Liver (tissue), 9 donors: Measurements from ENCODE around the gene TAF1B. TPM values are rescaled to one million over a fixed set of nuclear protein-coding genes. Genes with fewer than 3 reads are reported as not detected.
A peak's percentile ranks its signal among the peaks of the same experiment; 100 is the strongest.

Source experiments
- DNase-seq: peaks from one replicate; pipeline ENCODE4 v3.0.0-alpha.2; 2017; ENCODE audit warnings: low spot score
- H3K27ac ChIP-seq, 2 donors: one replicate each; pipeline ENCODE4 v1.7.0; 2013; ENCODE audit warnings: inconsistent platforms in 2 of 2, low read length in 2 of 2, control low read depth in 1 of 2, low read depth in 1 of 2, mild to moderate bottlenecking in 1 of 2
- H3K27me3 ChIP-seq, 4 donors: one replicate each; pipeline versions ENCODE4 v1.6.1 to v1.7.0; 2013; ENCODE audit warnings: low read length in 3 of 4, inconsistent platforms in 1 of 4, mild to moderate bottlenecking in 1 of 4, moderate library complexity in 1 of 4; ENCODE audit not compliant: control insufficient read depth in 4 of 4, insufficient read depth in 4 of 4
- H3K36me3 ChIP-seq, 4 donors: one replicate each; pipeline versions ENCODE4 v1.6.1 to v1.7.0; 2013; ENCODE audit warnings: low read length in 3 of 4, mild to moderate bottlenecking in 3 of 4, low read depth in 1 of 4, moderate library complexity in 1 of 4; ENCODE audit not compliant: control insufficient read depth in 4 of 4, insufficient read depth in 3 of 4
- H3K4me1 ChIP-seq, 4 donors: one replicate each; pipeline versions ENCODE4 v1.6.1 to v1.7.0; 2013; ENCODE audit warnings: low read length in 3 of 4, mild to moderate bottlenecking in 3 of 4, moderate library complexity in 1 of 4; ENCODE audit not compliant: control insufficient read depth in 4 of 4, insufficient read depth in 4 of 4
- H3K4me3 ChIP-seq, 3 donors: one replicate each; pipeline versions ENCODE4 v1.6.1 to v1.7.0; 2013; ENCODE audit warnings: low read length in 3 of 3, control low read depth in 1 of 3, low read depth in 1 of 3, mild to moderate bottlenecking in 1 of 3
- H3K9ac ChIP-seq, 2 donors: one replicate each; pipeline ENCODE4 v1.7.0; 2013; ENCODE audit warnings: low read length in 2 of 2, mild to moderate bottlenecking in 2 of 2, moderate library complexity in 2 of 2, control low read depth in 1 of 2, low read depth in 1 of 2
- H3K9me3 ChIP-seq, 4 donors: one replicate each; pipeline versions ENCODE4 v1.6.1 to v1.7.0; 2013; ENCODE audit warnings: low read length in 3 of 4; ENCODE audit not compliant: control insufficient read depth in 4 of 4
- EGR1 ChIP-seq, 2 donors: IDR thresholded peaks; 2 replicates each; pipeline ENCODE4 v1.6.1; 2016 to 2018; ENCODE audit warnings: antibody characterized with exemption in 2 of 2, low read depth in 2 of 2
- FOXA1 ChIP-seq: IDR thresholded peaks from 2 replicates; pipeline ENCODE4 v1.6.1; 2016; ENCODE audit warnings: antibody characterized with exemption
- FOXA2 ChIP-seq: IDR thresholded peaks from 2 replicates; pipeline ENCODE4 v1.6.1; 2016; ENCODE audit warnings: antibody characterized with exemption
- GABPA ChIP-seq, 2 donors: IDR thresholded peaks in 1 of 2; conservative IDR thresholded peaks in 1 of 2; 2 replicates each; pipeline ENCODE4 v1.6.1; 2016; ENCODE audit warnings: antibody characterized with exemption in 2 of 2, mild to moderate bottlenecking in 1 of 2, moderate library complexity in 1 of 2
- HNF4A ChIP-seq, 2 donors: conservative IDR thresholded peaks; 2 replicates each; pipeline ENCODE4 v1.6.1; 2016; ENCODE audit warnings: antibody characterized with exemption in 2 of 2, mild to moderate bottlenecking in 2 of 2
- HNF4G ChIP-seq: IDR thresholded peaks from 2 replicates; pipeline ENCODE4 v1.6.1; 2016; ENCODE audit warnings: antibody characterized with exemption
- JUND ChIP-seq, 2 donors: IDR thresholded peaks; 2 replicates each; pipeline ENCODE4 v1.6.1; 2016; ENCODE audit warnings: antibody characterized with exemption in 2 of 2
- NR2F2 ChIP-seq: IDR thresholded peaks from 2 replicates; pipeline ENCODE4 v1.6.1; 2016; ENCODE audit warnings: antibody characterized with exemption
- RAD21 ChIP-seq, 2 donors: IDR thresholded peaks; 2 replicates each; pipeline ENCODE4 v1.6.1; 2016; ENCODE audit warnings: antibody characterized with exemption in 2 of 2, mild to moderate bottlenecking in 2 of 2
- RXRA ChIP-seq, 2 donors: IDR thresholded peaks; 2 replicates each; pipeline ENCODE4 v1.6.1; 2017 to 2018; ENCODE audit warnings: antibody characterized with exemption in 2 of 2, mild to moderate bottlenecking in 1 of 2
- SP1 ChIP-seq: IDR thresholded peaks from 2 replicates; pipeline ENCODE4 v1.6.1; 2018; ENCODE audit warnings: antibody characterized with exemption, mild to moderate bottlenecking
- TAF1 ChIP-seq: conservative IDR thresholded peaks from 2 replicates; pipeline ENCODE4 v1.6.1; 2016; ENCODE audit warnings: antibody characterized with exemption, mild to moderate bottlenecking
- YY1 ChIP-seq: IDR thresholded peaks from 2 replicates; pipeline ENCODE4 v1.6.1; 2016; ENCODE audit warnings: antibody characterized with exemption, mild to moderate bottlenecking
- WGBS: extraction: QIAGEN DNeasy Blood & Tissue Kit; methylation state at CpG from one replicate; pipeline ENCODE4 v1.1.7; 2013; 5-methylcytosine and 5-hydroxymethylcytosine counted together
- polyA plus RNA-seq, 2 donors: library from polyadenylated mRNA; stranded (reverse) in 1 of 2; unstranded in 1 of 2; fragments of 200-250 nt in 1 of 2; fragments of >200 nt in 1 of 2; fragmentation: Nextera tagmentation in 1 of 2; extraction: Ambion mirVana in 1 of 2; gene quantifications; one replicate each; pipeline versions ENCODE4 v1.2.1 to v1.2.3, GENCODE V29; 2013 to 2015
- total RNA-seq, 2 donors: library from RNA; depleted of rRNA; stranded (reverse); fragments of >200 nt; gene quantifications; one replicate each; pipeline ENCODE4 v1.2.3, GENCODE V29; 2014
- TF ChIP-seq, protein P1 (sequence below): IDR thresholded peaks from 2 replicates; pipeline ENCODE4 v1.6.1; 2016; ENCODE audit warnings: antibody characterized with exemption, mild to moderate bottlenecking
- TF ChIP-seq, protein P2 (sequence below): IDR thresholded peaks from 2 replicates; pipeline ENCODE4 v1.6.1; 2016; ENCODE audit warnings: antibody characterized with exemption
- TF ChIP-seq, protein P3 (sequence below): IDR thresholded peaks from 2 replicates; pipeline ENCODE4 v1.6.1; 2016; ENCODE audit warnings: antibody characterized with exemption
- TF ChIP-seq, protein P4 (sequence below): fragments of 150-350 bp; IDR thresholded peaks from 2 replicates; pipeline ENCODE4 v1.5.1; 2017; ENCODE audit warnings: improper control_type of control experiment, low read depth, low read length; ENCODE audit not compliant: missing input control
- TF ChIP-seq, protein P5 (sequence below): IDR thresholded peaks from 2 replicates; pipeline ENCODE4 v1.6.1; 2016; ENCODE audit warnings: antibody characterized with exemption
- donor health status: healthy.
- donor health status: healthy.
- donor health status: healthy.
- donor health status: healthy.
- donor health status: healthy.

Gene TAF1B
- total RNA-seq (10 to 100 TPM in 1 of 2 donors, 1 to 10 TPM in 1; 7.4 to 17.2 TPM), polyA plus RNA-seq (1 to 10 TPM; 3.1 to 3.8 TPM)

DNA sequence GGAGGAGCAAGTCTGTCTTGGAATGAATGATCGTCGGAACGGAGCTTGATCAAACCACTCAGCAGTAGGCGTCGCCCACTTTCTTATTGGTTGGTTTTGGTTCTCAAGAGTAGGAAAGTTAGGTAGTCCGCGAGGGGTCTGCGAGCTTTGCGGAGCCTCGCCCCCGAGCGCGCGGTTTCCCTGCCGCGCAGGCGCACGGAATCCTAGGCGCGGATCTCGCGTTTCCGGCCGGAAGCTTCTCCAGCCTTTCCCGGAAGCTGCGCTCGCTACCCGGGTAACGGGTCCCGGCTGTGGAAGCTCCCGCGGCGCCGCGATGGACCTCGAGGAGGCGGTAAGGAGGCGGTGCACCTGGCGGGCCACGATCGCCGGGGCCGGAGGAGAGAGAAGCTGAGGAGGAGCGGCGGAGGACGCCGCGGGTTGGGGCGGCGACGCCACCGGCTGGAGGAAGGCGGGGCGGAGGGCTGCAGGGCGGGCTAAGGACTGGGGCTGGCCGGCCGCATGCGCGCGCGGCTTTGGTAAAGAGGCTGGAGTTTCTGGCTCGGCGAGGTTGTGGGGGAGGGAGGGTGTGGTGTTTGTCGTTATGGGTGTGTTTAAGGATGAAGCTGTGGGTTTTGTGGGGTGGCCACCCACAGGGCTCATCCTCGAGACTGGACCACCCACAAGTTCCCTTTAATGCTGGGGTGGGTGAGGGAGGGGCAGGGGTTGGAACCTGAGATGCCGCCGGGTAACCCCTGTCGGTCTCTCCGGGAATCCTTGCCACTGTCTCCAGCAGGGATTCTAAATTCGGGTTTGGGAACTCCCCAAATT is at the start of gene TAF1B:
TAF1B (plus strand) TSS at position 246 of the 807 bp plus-strand sequence; CDS start at position 314, 68 bp downstream.
- Histone ChIP-seq H3K9ac (peak within 1 kb of the TSS; percentile 66 to 76), H3K4me1 (peaks cover 0 to 13% (median 4%) of the 10 kb centered on the region in 4 donors), H3K36me3 (peaks cover 0 to 9% (median 6%) of the 10 kb centered on the region in 4 donors), H3K4me3 (peak within 1 kb of the TSS; percentile 93 to 98 (median 93)), H3K9me3 (no peaks in the 10 kb centered on the region), H3K27ac (peak within 1 kb of the TSS; percentile 77 to 79), H3K27me3 (no peaks in the 10 kb centered on the region)
- TF ChIP-seq, protein P1, sequence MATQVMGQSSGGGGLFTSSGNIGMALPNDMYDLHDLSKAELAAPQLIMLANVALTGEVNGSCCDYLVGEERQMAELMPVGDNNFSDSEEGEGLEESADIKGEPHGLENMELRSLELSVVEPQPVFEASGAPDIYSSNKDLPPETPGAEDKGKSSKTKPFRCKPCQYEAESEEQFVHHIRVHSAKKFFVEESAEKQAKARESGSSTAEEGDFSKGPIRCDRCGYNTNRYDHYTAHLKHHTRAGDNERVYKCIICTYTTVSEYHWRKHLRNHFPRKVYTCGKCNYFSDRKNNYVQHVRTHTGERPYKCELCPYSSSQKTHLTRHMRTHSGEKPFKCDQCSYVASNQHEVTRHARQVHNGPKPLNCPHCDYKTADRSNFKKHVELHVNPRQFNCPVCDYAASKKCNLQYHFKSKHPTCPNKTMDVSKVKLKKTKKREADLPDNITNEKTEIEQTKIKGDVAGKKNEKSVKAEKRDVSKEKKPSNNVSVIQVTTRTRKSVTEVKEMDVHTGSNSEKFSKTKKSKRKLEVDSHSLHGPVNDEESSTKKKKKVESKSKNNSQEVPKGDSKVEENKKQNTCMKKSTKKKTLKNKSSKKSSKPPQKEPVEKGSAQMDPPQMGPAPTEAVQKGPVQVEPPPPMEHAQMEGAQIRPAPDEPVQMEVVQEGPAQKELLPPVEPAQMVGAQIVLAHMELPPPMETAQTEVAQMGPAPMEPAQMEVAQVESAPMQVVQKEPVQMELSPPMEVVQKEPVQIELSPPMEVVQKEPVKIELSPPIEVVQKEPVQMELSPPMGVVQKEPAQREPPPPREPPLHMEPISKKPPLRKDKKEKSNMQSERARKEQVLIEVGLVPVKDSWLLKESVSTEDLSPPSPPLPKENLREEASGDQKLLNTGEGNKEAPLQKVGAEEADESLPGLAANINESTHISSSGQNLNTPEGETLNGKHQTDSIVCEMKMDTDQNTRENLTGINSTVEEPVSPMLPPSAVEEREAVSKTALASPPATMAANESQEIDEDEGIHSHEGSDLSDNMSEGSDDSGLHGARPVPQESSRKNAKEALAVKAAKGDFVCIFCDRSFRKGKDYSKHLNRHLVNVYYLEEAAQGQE, result no peak
- TF ChIP-seq JUND (IDR thresholded peaks at IDR 0.05) (no peak), NR2F2 (no peak), HNF4G (no peak), FOXA2 (no peak), SP1 (no peak), TAF1 (no peak), HNF4A (conservative IDR thresholded peaks at IDR 0.05) (no peak), RXRA (IDR thresholded peaks at IDR 0.05) (peak in 1 of 2 donors; percentile 7), YY1 (no peak), FOXA1 (no peak), GABPA (IDR thresholded peaks at IDR 0.05 in 1 of 2, conservative IDR thresholded peaks at IDR 0.05 in 1 of 2) (peak; percentile 56 to 88), RAD21 (IDR thresholded peaks at IDR 0.05) (peak; percentile 31 to 56), EGR1 (IDR thresholded peaks at IDR 0.05; ENCODE audit: low read depth in 2 of 2) (peak in 1 of 2 donors; percentile 80)
- TF ChIP-seq, protein P2, sequence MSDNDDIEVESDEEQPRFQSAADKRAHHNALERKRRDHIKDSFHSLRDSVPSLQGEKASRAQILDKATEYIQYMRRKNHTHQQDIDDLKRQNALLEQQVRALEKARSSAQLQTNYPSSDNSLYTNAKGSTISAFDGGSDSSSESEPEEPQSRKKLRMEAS, result peak; percentile 71
- TF ChIP-seq, protein P3, sequence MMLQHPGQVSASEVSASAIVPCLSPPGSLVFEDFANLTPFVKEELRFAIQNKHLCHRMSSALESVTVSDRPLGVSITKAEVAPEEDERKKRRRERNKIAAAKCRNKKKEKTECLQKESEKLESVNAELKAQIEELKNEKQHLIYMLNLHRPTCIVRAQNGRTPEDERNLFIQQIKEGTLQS, result no peak
- TF ChIP-seq, protein P4, sequence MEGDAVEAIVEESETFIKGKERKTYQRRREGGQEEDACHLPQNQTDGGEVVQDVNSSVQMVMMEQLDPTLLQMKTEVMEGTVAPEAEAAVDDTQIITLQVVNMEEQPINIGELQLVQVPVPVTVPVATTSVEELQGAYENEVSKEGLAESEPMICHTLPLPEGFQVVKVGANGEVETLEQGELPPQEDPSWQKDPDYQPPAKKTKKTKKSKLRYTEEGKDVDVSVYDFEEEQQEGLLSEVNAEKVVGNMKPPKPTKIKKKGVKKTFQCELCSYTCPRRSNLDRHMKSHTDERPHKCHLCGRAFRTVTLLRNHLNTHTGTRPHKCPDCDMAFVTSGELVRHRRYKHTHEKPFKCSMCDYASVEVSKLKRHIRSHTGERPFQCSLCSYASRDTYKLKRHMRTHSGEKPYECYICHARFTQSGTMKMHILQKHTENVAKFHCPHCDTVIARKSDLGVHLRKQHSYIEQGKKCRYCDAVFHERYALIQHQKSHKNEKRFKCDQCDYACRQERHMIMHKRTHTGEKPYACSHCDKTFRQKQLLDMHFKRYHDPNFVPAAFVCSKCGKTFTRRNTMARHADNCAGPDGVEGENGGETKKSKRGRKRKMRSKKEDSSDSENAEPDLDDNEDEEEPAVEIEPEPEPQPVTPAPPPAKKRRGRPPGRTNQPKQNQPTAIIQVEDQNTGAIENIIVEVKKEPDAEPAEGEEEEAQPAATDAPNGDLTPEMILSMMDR, result no peak
- TF ChIP-seq, protein P5, sequence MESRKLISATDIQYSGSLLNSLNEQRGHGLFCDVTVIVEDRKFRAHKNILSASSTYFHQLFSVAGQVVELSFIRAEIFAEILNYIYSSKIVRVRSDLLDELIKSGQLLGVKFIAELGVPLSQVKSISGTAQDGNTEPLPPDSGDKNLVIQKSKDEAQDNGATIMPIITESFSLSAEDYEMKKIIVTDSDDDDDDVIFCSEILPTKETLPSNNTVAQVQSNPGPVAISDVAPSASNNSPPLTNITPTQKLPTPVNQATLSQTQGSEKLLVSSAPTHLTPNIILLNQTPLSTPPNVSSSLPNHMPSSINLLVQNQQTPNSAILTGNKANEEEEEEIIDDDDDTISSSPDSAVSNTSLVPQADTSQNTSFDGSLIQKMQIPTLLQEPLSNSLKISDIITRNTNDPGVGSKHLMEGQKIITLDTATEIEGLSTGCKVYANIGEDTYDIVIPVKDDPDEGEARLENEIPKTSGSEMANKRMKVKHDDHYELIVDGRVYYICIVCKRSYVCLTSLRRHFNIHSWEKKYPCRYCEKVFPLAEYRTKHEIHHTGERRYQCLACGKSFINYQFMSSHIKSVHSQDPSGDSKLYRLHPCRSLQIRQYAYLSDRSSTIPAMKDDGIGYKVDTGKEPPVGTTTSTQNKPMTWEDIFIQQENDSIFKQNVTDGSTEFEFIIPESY, result no peak
- peak; percentile 87 for DNase-seq
- WGBS, result under 1% methylated on average over 70 of the region's 70 CpGs
